Astrocyte (in vitro differentiated cells and primary cell): ENCODE results near the gene CRTC1. TPM values are rescaled to one million over a fixed set of nuclear protein-coding genes. Genes with fewer than 3 reads are reported as not detected.

Experiments
- DNase-seq: peaks from one replicate; pipeline ENCODE4 v3.0.0-alpha.2; 2010; ENCODE audit warnings: low read depth
- FAIRE-seq: peaks from 2 replicates; lab custom pipeline; 2011; peaks lifted over from hg19 to GRCh38; lab: Jason Lieb, UNC
- H2AFZ ChIP-seq: 2 replicates; pipeline ENCODE4 v1.6.0; 2012; ENCODE audit warnings: low read depth, low read length, inconsistent platforms
- H3K27ac ChIP-seq: 2 replicates; pipeline ENCODE4 v1.5.1; 2011; ENCODE audit warnings: low read depth, low read length, inconsistent platforms
- H3K27me3 ChIP-seq: 2 replicates; pipeline ENCODE4 v1.6.0; 2011; ENCODE audit warnings: low read length, inconsistent platforms; ENCODE audit not compliant: insufficient read depth
- H3K36me3 ChIP-seq: 2 replicates; pipeline ENCODE4 v1.5.1; 2011; ENCODE audit warnings: low read length, inconsistent platforms; ENCODE audit not compliant: insufficient read depth
- H3K4me1 ChIP-seq: 2 replicates; pipeline ENCODE4 v1.5.1; 2011; ENCODE audit warnings: low read length, inconsistent platforms; ENCODE audit not compliant: insufficient read depth
- H3K4me2 ChIP-seq: 2 replicates; pipeline ENCODE4 v1.6.0; 2012; ENCODE audit warnings: low read length, inconsistent platforms
- H3K4me3 ChIP-seq: 2 replicates; pipeline ENCODE4 v1.5.1; 2011; ENCODE audit warnings: low read depth, mild to moderate bottlenecking, low read length, inconsistent platforms; ENCODE audit not compliant: insufficient read depth
- H3K79me2 ChIP-seq: 2 replicates; pipeline ENCODE4 v1.6.0; 2012; ENCODE audit warnings: mild to moderate bottlenecking, low read length, inconsistent platforms; ENCODE audit not compliant: insufficient read depth
- H3K9ac ChIP-seq: 2 replicates; pipeline ENCODE4 v1.6.0; 2012; ENCODE audit warnings: mild to moderate bottlenecking, low read length, inconsistent platforms
- H3K9me3 ChIP-seq: 2 replicates; pipeline ENCODE4 v1.5.1; 2012; ENCODE audit warnings: low read depth, mild to moderate bottlenecking, low read length, inconsistent platforms; ENCODE audit not compliant: insufficient read depth
- H4K20me1 ChIP-seq: 2 replicates; pipeline ENCODE4 v1.6.0; 2012; ENCODE audit warnings: low read length, inconsistent platforms; ENCODE audit not compliant: insufficient read depth
- H3K27ac Mint-ChIP-seq: one replicate; pipeline ENCODE4 v1.8.0; 2021; ENCODE audit warnings: mild to moderate bottlenecking, mixed read lengths; ENCODE audit not compliant: unreplicated experiment
- H3K27me3 Mint-ChIP-seq: one replicate; pipeline ENCODE4 v1.8.0; 2021; ENCODE audit warnings: low read depth, mixed read lengths; ENCODE audit not compliant: unreplicated experiment
- H3K36me3 Mint-ChIP-seq: one replicate; pipeline ENCODE4 v1.8.0; 2021; ENCODE audit warnings: low read depth, mixed read lengths; ENCODE audit not compliant: unreplicated experiment
- H3K4me1 Mint-ChIP-seq: one replicate; pipeline ENCODE4 v1.8.0; 2021; ENCODE audit warnings: low read depth, mixed read lengths; ENCODE audit not compliant: unreplicated experiment
- H3K4me3 Mint-ChIP-seq: one replicate; pipeline ENCODE4 v1.8.0; 2021; ENCODE audit warnings: mild to moderate bottlenecking, moderate library complexity, mixed read lengths; ENCODE audit not compliant: unreplicated experiment
- H3K9me3 Mint-ChIP-seq: one replicate; pipeline ENCODE4 v1.8.0; 2021; ENCODE audit warnings: mild to moderate bottlenecking, mixed read lengths; ENCODE audit not compliant: unreplicated experiment
- EZH2 ChIP-seq: IDR thresholded peaks from 2 replicates; pipeline ENCODE4 v1.6.1; 2012; ENCODE audit warnings: mild to moderate bottlenecking, low read length, inconsistent platforms; ENCODE audit not compliant: insufficient read depth
- total RNA-seq: library from RNA; stranded (reverse); gene quantifications from 2 replicates; pipeline ENCODE4 v1.2.1, GENCODE V29; 2021
- TF ChIP-seq, protein P1 (sequence below): IDR thresholded peaks from 2 replicates; pipeline ENCODE4 v1.5.1; 2011; ENCODE audit warnings: low read depth, mild to moderate bottlenecking, inconsistent platforms, low read length, moderate library complexity; ENCODE audit not compliant: insufficient read depth

Gene CRTC1
- total RNA-seq, 1 donor from 2014 or later, result 8.4 TPM

GRCh38 chr19:18646535-18647370 is 36.7 kb upstream of the CRTC1 start:
- Mint-ChIP-seq H3K4me3 (no peak overlapping the region), H3K27me3 (peaks cover 13% of the 10 kb centered on the region), H3K4me1 (peaks cover 19% of the 10 kb centered on the region), H3K36me3 (peaks cover 12% of the 10 kb centered on the region), H3K9me3 (peaks cover 7% of the 10 kb centered on the region), H3K27ac (no peak overlapping the region)
- H3K9me3 ChIP-seq, result peaks cover 6% of the 10 kb centered on the region
- TF ChIP-seq, protein P1, sequence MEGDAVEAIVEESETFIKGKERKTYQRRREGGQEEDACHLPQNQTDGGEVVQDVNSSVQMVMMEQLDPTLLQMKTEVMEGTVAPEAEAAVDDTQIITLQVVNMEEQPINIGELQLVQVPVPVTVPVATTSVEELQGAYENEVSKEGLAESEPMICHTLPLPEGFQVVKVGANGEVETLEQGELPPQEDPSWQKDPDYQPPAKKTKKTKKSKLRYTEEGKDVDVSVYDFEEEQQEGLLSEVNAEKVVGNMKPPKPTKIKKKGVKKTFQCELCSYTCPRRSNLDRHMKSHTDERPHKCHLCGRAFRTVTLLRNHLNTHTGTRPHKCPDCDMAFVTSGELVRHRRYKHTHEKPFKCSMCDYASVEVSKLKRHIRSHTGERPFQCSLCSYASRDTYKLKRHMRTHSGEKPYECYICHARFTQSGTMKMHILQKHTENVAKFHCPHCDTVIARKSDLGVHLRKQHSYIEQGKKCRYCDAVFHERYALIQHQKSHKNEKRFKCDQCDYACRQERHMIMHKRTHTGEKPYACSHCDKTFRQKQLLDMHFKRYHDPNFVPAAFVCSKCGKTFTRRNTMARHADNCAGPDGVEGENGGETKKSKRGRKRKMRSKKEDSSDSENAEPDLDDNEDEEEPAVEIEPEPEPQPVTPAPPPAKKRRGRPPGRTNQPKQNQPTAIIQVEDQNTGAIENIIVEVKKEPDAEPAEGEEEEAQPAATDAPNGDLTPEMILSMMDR, result no peak
- TF ChIP-seq EZH2, result no peak
- H3K27ac ChIP-seq, result no peak overlapping the region
- H3K36me3 ChIP-seq, result no peaks in the 10 kb centered on the region
- FAIRE-seq (no peak), DNase-seq (no peak)
- H2AFZ ChIP-seq, result no peak overlapping the region
- H3K79me2 ChIP-seq, result peaks cover 8% of the 10 kb centered on the region
- H3K9ac ChIP-seq, result no peak overlapping the region
- H3K4me3 ChIP-seq, result no peak overlapping the region
- H3K4me2 ChIP-seq, result no peak overlapping the region
- H3K4me1 ChIP-seq, result peaks cover 42% of the 10 kb centered on the region
- peaks cover 62% of the 10 kb centered on the region for H4K20me1 ChIP-seq
- H3K27me3 ChIP-seq, result no peaks in the 10 kb centered on the region

GRCh38 chr19:18647371-18647767 is 36.1 kb upstream of the CRTC1 start:
- Histone ChIP-seq H3K27me3 (no peaks in the 10 kb centered on the region), H3K9ac (no peak overlapping the region), H3K4me3 (no peak overlapping the region), H3K4me2 (no peak overlapping the region), H2AFZ (no peak overlapping the region), H3K36me3 (no peaks in the 10 kb centered on the region), H3K9me3 (peaks cover 6% of the 10 kb centered on the region), H3K79me2 (peaks cover 4% of the 10 kb centered on the region), H3K4me1 (peaks cover 44% of the 10 kb centered on the region), H4K20me1 (peaks cover 61% of the 10 kb centered on the region), H3K27ac (no peak overlapping the region)
- H3K9me3 Mint-ChIP-seq, result peaks cover 7% of the 10 kb centered on the region
- no peak overlapping the region for H3K4me3 Mint-ChIP-seq
- peaks cover 15% of the 10 kb centered on the region for H3K27me3 Mint-ChIP-seq
- no peak for TF ChIP-seq EZH2
- TF ChIP-seq, protein P1, result no peak
- H3K4me1 Mint-ChIP-seq, result peaks cover 19% of the 10 kb centered on the region
- H3K27ac Mint-ChIP-seq, result no peak overlapping the region
- DNase-seq, result no peak
- peaks cover 14% of the 10 kb centered on the region for H3K36me3 Mint-ChIP-seq
- no peak for FAIRE-seq

DNA sequence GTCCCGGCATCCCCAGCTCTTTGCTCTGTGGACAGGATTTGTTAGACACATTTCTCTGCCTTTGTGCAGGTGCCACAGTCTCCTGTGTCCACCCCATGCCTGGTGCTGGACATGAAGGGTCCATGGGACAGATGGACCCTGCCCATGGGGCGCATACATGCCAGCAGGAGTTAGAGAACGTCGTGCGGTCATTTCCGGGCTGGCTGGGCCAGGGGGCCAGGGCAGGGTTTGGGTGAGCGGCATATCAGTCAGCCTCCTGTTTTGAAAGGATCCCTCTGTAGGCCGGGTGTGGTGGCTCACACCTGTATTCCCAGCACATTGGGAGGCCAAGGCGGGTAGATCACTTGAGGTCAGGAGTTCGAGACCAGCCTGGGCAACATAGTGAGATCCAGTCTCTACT is 35.7 kb upstream of the CRTC1 start:
- Histone ChIP-seq H3K27ac (no peak overlapping the region), H3K4me1 (peaks cover 44% of the 10 kb centered on the region), H3K79me2 (peaks cover 4% of the 10 kb centered on the region), H3K4me3 (no peak overlapping the region), H2AFZ (no peak overlapping the region), H3K9ac (no peak overlapping the region), H3K27me3 (no peaks in the 10 kb centered on the region), H3K4me2 (no peak overlapping the region), H3K9me3 (peaks cover 6% of the 10 kb centered on the region), H3K36me3 (no peaks in the 10 kb centered on the region), H4K20me1 (peaks cover 61% of the 10 kb centered on the region)
- no peak overlapping the region for H3K4me3 Mint-ChIP-seq
- H3K27me3 Mint-ChIP-seq, result peaks cover 15% of the 10 kb centered on the region
- no peak for TF ChIP-seq EZH2
- peaks cover 14% of the 10 kb centered on the region for H3K36me3 Mint-ChIP-seq
- H3K9me3 Mint-ChIP-seq, result peaks cover 7% of the 10 kb centered on the region
- H3K4me1 Mint-ChIP-seq, result peaks cover 19% of the 10 kb centered on the region
- DNase-seq, result no peak
- FAIRE-seq, result no peak
- H3K27ac Mint-ChIP-seq, result no peak overlapping the region
